PC-3 (cell line): ENCODE data around the gene CCM2. TPM values are rescaled to one million over a fixed set of nuclear protein-coding genes. Genes with fewer than 3 reads are reported as not detected.

ENCODE experiments used
- ATAC-seq: fragments of 200-7000 bp; cut with Tn5 transposase; 2 replicates; pipeline ENCODE4 v1.9.1; 2020; ENCODE audit warnings: mild to moderate bottlenecking, moderate library complexity
- BruUV-seq: library from RNA; stranded (reverse); fragments of 400-500 nt; replicated peaks from 2 replicates; lab custom pipeline; 2021; lab: Mats Ljungman, UMichigan
- CTCF ChIA-PET: fragments of 300-600 bp; sonication (Branson Sonifier 250); formaldehyde crosslinking; loops from one replicate; lab custom pipeline; 2022; ENCODE audit warnings: antibody characterized with exemption; lab: Charles Lee
- POLR2A ChIA-PET: fragments of 300-600 bp; sonication (Branson Sonifier 250); formaldehyde crosslinking; loops from one replicate; lab custom pipeline; 2022; ENCODE audit warnings: antibody characterized with exemption; ENCODE audit not compliant: unreplicated experiment; lab: Charles Lee
- DNase-seq: peaks from one replicate; pipeline ENCODE4 v3.0.0-alpha.2; 2015
- H2AFZ ChIP-seq: fragments of 300-600 bp; sonication (generic); 2 replicates; pipeline ENCODE4 v1.6.0; 2016; ENCODE audit warnings: antibody characterized with exemption, low read length
- H3F3A ChIP-seq: fragments of 300-600 bp; sonication (generic); one replicate; pipeline ENCODE4 v1.6.0; 2017; ENCODE audit warnings: antibody characterized with exemption, low read length, control low read depth, mild to moderate bottlenecking; ENCODE audit not compliant: unreplicated experiment
- H3K27ac ChIP-seq: fragments of 300-600 bp; sonication (generic); 2 replicates; pipeline ENCODE4 v1.5.1; 2016; ENCODE audit warnings: mild to moderate bottlenecking, low read length
- H3K27me3 ChIP-seq: fragments of 300-600 bp; sonication (generic); 2 replicates; pipeline ENCODE4 v1.6.1; 2016; ENCODE audit warnings: low read length, mixed read lengths
- H3K36me3 ChIP-seq: fragments of 300-600 bp; sonication (generic); 2 replicates; pipeline ENCODE4 v1.6.1; 2016; ENCODE audit warnings: low read depth, mixed run types, low read length, mixed read lengths
- H3K4me1 ChIP-seq: fragments of 300-600 bp; sonication (generic); 2 replicates; pipeline ENCODE4 v1.5.1; 2016; ENCODE audit warnings: low read length; ENCODE audit not compliant: insufficient read depth
- H3K4me2 ChIP-seq: fragments of 300-600 bp; sonication (generic); 2 replicates; pipeline ENCODE4 v1.6.0; 2016; ENCODE audit warnings: low read length
- H3K4me3 ChIP-seq: fragments of 300-600 bp; sonication (generic); 2 replicates; pipeline ENCODE4 v1.5.1; 2016; ENCODE audit warnings: mild to moderate bottlenecking, low read length, mixed read lengths
- H3K79me2 ChIP-seq: fragments of 300-600 bp; sonication (generic); 2 replicates; pipeline ENCODE4 v1.6.1; 2017; ENCODE audit warnings: low read length, mixed read lengths
- H3K9ac ChIP-seq: fragments of 300-600 bp; sonication (generic); 2 replicates; pipeline ENCODE4 v1.6.0; 2016; ENCODE audit warnings: mild to moderate bottlenecking, low read length
- H3K9me2 ChIP-seq: fragments of 300-600 bp; sonication (generic); replicated peaks from 2 replicates; pipeline ENCODE4 v1.6.1; 2016; ENCODE audit warnings: mixed run types, low read length, mixed read lengths
- H3K9me3 ChIP-seq: fragments of 300-600 bp; sonication (generic); 2 replicates; pipeline ENCODE4 v1.6.1; 2016; ENCODE audit warnings: low read length, mixed read lengths
- H4K20me1 ChIP-seq: fragments of 300-600 bp; sonication (generic); 2 replicates; pipeline ENCODE4 v1.6.1; 2016; ENCODE audit warnings: low read length, mixed read lengths
- CTCF ChIP-seq: fragments of 300-600 bp; sonication (generic); conservative IDR thresholded peaks from 2 replicates; pipeline ENCODE4 v1.5.1; 2017; ENCODE audit warnings: antibody characterized with exemption, low read depth, mild to moderate bottlenecking, low read length
- EZH2 ChIP-seq: fragments of 300-600 bp; sonication (generic); IDR thresholded peaks from one replicate; pipeline ENCODE4 v1.6.1; 2017; ENCODE audit warnings: antibody characterized with exemption, mild to moderate bottlenecking, low read length; ENCODE audit not compliant: unreplicated experiment
- EZH2phosphoT487 ChIP-seq: fragments of 300-600 bp; sonication (generic); IDR thresholded peaks from 2 replicates; pipeline ENCODE4 v1.6.1; 2018; ENCODE audit warnings: mild to moderate bottlenecking, antibody characterized with exemption, low read length, borderline replicate concordance
- intact Hi-C: fragments of 100-400 bp; cut with micrococcal nuclease; formaldehyde crosslinking; loops from 2 replicates; pipeline ENCODE4 v1.9.0; 2023
- total RNA-seq: library from RNA; depleted of rRNA; stranded (reverse); fragments of >200 nt; gene quantifications from 2 replicates; pipeline ENCODE4 v1.2.3, GENCODE V29; 2014

The CCM2 gene
- total RNA-seq, 1 experiment from 2014 or later = 56.6 TPM

GRCh38 chr7:45092100-45092930 is 92.3 kb downstream of the CCM2 start:
- Histone ChIP-seq H3K27ac (no peak overlapping the region), H4K20me1 (no peaks in the 10 kb centered on the region), H3K9ac (no peak overlapping the region), H3K4me2 (peak overlapping the region; percentile 30), H3K9me3 (0 out of 2 replicates have a peak, but pooled peaks cover 6% of the 10 kb centered on the region), H3K9me2 (no peaks in the 10 kb centered on the region), H3K4me3 (no peak overlapping the region), H3F3A (peaks cover 3% of the 10 kb centered on the region), H3K4me1 (peaks cover 15% of the 10 kb centered on the region), H3K27me3 (no peaks in the 10 kb centered on the region), H3K79me2 (no peaks in the 10 kb centered on the region), H2AFZ (0 out of 2 replicates have a peak overlapping the region, but pooled peaks have one; percentile 15), H3K36me3 (no peaks in the 10 kb centered on the region)
- POLR2A ChIA-PET = interaction anchor here (0.5 to 0.8 kb wide), 2 partner anchors 18 to 19 kb away, joined by 4 read pairs; partner anchors contain the start of gene TBRG4
- intact Hi-C loops = no loop called here
- no TSS peak for BruUV-seq
- TF ChIP-seq EZH2 (no peak), EZH2phosphoT487 (no peak), CTCF (no peak)
- CTCF ChIA-PET = no interaction called here
- ATAC-seq = peak; percentile 87
- DNase-seq = peak; percentile 75

- peaks cover 3% of the 10 kb centered on the region for H3F3A ChIP-seq
- no peak overlapping the region for H3K4me3 ChIP-seq
- TF ChIP-seq EZH2phosphoT487 (no peak), CTCF (no peak), EZH2 (no peak)
- H3K9me2 ChIP-seq = no peaks in the 10 kb centered on the region
- H4K20me1 ChIP-seq = no peaks in the 10 kb centered on the region
- no peaks in the 10 kb centered on the region for H3K27me3 ChIP-seq
- BruUV-seq = no TSS peak
- H3K27ac ChIP-seq = no peak overlapping the region
- ATAC-seq = peak; percentile 16
- H2AFZ ChIP-seq = no peak overlapping the region
- POLR2A ChIA-PET = no interaction called here
- intact Hi-C loops = no loop called here
- no peaks in the 10 kb centered on the region for H3K79me2 ChIP-seq
- peaks cover 15% of the 10 kb centered on the region for H3K4me1 ChIP-seq
- CTCF ChIA-PET = no interaction called here
- no peak for DNase-seq
- no peak overlapping the region for H3K9ac ChIP-seq
- peak overlapping the region; percentile 30; the same call in 1 of the 2 replicates for H3K4me2 ChIP-seq
- H3K9me3 ChIP-seq = 0 out of 2 replicates have a peak, but pooled peaks cover 6% of the 10 kb centered on the region
- no peaks in the 10 kb centered on the region for H3K36me3 ChIP-seq
These were observed 92.9 kb downstream of the CCM2 start for GRCh38 chr7:45092931-45093235.
